ENCODE measurements around the gene SYCP2.

GRCh38 chr20:59822291-59823029 lies 111.0 kb downstream of the SYCP2 start:
- TF ChIP-seq ELF4 (IDR thresholded peaks at IDR 0.05) (no peak), CTBP1 (IDR thresholded peaks at IDR 0.05; ENCODE audit: borderline replicate concordance) (no peak), LEF1 (IDR thresholded peaks at IDR 0.05; ENCODE audit: borderline replicate concordance) (no peak)

Data from HEK293T (cell line).